GM20000 (cell line): ENCODE measurements around the gene HSD3B2.

Experiments used
- DNase-seq: peaks from one replicate; pipeline ENCODE4 v3.0.0; 2012; ENCODE audit warnings: low spot score
- CTCF ChIP-seq: IDR thresholded peaks from 2 replicates; pipeline ENCODE4 v1.5.1; 2012; ENCODE audit warnings: mild to moderate bottlenecking, control low read depth; ENCODE audit errors: extremely low read depth, missing control alignments

The HSD3B2 gene

GRCh38 chr1:119452091-119452490, 37.1 kb downstream of the HSD3B2 start:
- no peak for TF ChIP-seq CTCF
- no peak for DNase-seq

- no peak for TF ChIP-seq CTCF
- DNase-seq: no peak
These were observed 38.1 kb downstream of the HSD3B2 start for GRCh38 chr1:119453021-119453420.

- DNase-seq: no peak
- TF ChIP-seq CTCF: no peak
These were observed 48.0 kb downstream of the HSD3B2 start for GRCh38 chr1:119462964-119463363.

GRCh38 chr1:119463569-119463968, 48.6 kb downstream of the HSD3B2 start:
- no peak for DNase-seq
- no peak for TF ChIP-seq CTCF

- DNase-seq: no peak
- no peak for TF ChIP-seq CTCF
These were observed 51.5 kb downstream of the HSD3B2 start for GRCh38 chr1:119466445-119466844.

- TF ChIP-seq CTCF: no peak
- DNase-seq: no peak
These were observed 52.3 kb downstream of the HSD3B2 start for GRCh38 chr1:119467219-119467618.

- DNase-seq: no peak
- no peak for TF ChIP-seq CTCF
These were observed 53.1 kb downstream of the HSD3B2 start for GRCh38 chr1:119467857-119468668.
